Heart right ventricle (tissue), 16 donors: Measurements from ENCODE around the gene CBX2. TPM values are rescaled to one million over a fixed set of nuclear protein-coding genes. Genes with fewer than 3 reads are reported as not detected.

Source experiments
- ATAC-seq, 8 donors: fragments of 200-7000 bp; cut with Tn5 transposase; one replicate each; pipeline ENCODE4 v1.9.1; 2020; ENCODE audit warnings: mild to moderate bottlenecking in 8 of 8, moderate library complexity in 8 of 8, moderate number of reproducible peaks in 1 of 8
- DNase-seq, 2 donors: peaks; one replicate each; pipeline ENCODE4 v3.0.0-alpha.2; 2020
- H3K27ac ChIP-seq, 10 donors: fragments of 200-600 bp; sonication (generic) in 2 of 10; one replicate each; pipeline versions ENCODE4 v1.5.0 to v1.8.0; 2020 to 2022; ENCODE audit warnings: mild to moderate bottlenecking in 3 of 10
- H3K27me3 ChIP-seq, 7 donors: fragments of 200-600 bp; one replicate each; pipeline ENCODE4 v1.8.0; 2021 to 2022; ENCODE audit warnings: mild to moderate bottlenecking in 2 of 7
- H3K36me3 ChIP-seq, 9 donors: fragments of 200-600 bp; sonication (generic) in 1 of 9; one replicate each; pipeline versions ENCODE4 v1.5.0 to v1.8.0; 2020 to 2022; ENCODE audit warnings: mild to moderate bottlenecking in 2 of 9
- H3K4me1 ChIP-seq, 9 donors: fragments of 200-600 bp; sonication (generic) in 1 of 9; one replicate each; pipeline versions ENCODE4 v1.5.0 to v1.8.0; 2020 to 2022; ENCODE audit warnings: mild to moderate bottlenecking in 4 of 9
- H3K4me3 ChIP-seq, 10 donors: fragments of 200-600 bp; sonication (generic) in 2 of 10; one replicate each; pipeline versions ENCODE4 v1.5.0 to v1.8.0; 2020 to 2022; ENCODE audit warnings: mild to moderate bottlenecking in 7 of 10, moderate library complexity in 2 of 10
- H3K9me3 ChIP-seq, 11 donors: fragments of 200-600 bp in 10 of 11; sonication (generic) in 2 of 11; one replicate each; pipeline versions ENCODE4 v1.5.0 to v1.8.0; 2013 to 2022; ENCODE audit warnings: mild to moderate bottlenecking in 2 of 11, control low read depth in 1 of 11, moderate library complexity in 1 of 11
- WGBS, 2 donors: extraction: QIAGEN DNeasy Blood & Tissue Kit; methylation state at CpG; one replicate each; pipeline ENCODE4 v1.1.7; 2013; ENCODE audit warnings: inconsistent platforms in 1 of 2; 5-methylcytosine and 5-hydroxymethylcytosine counted together
- intact Hi-C, 10 donors: fragments of 100-400 bp; cut with DNase I; formaldehyde crosslinking; loops; one replicate each; pipeline versions ENCODE4 v1.11.1 to v1.14.2; 2022
- polyA plus RNA-seq, 2 donors: library from polyadenylated mRNA; stranded (reverse); fragments of 200-250 nt; gene quantifications; one replicate each; pipeline ENCODE4 v1.2.3, GENCODE V29; 2013
- total RNA-seq, 10 donors: library from RNA; stranded (reverse); fragmentation: NEBNext Ultra II Directional in 3 of 10; extraction: Animal tissue kit (Norgen Biotek cat#: 25700) in 3 of 10; gene quantifications; one replicate each; pipeline versions ENCODE4 v1.2.1 to v1.2.4, GENCODE V29; 2021 to 2023
- TF ChIP-seq, protein P1 (sequence below), 9 donors: fragments of 200-600 bp; sonication (generic) in 2 of 9; IDR thresholded peaks; one replicate each; pipeline versions ENCODE4 v1.5.0 to v1.8.0; 2021 to 2022; ENCODE audit warnings: antibody characterized with exemption in 9 of 9, mild to moderate bottlenecking in 5 of 9, moderate library complexity in 1 of 9
- donor health status: Arrhythmogenic right ventricular cardiomyopathy.
- donor health status: ischemic (EF 13 %, LVEDD 7.1; RV severe dilation, severe dysfunction).
- donor health status: healthy with polysubstance abuse.
- donor health status: DM: no; HTN: yes; CAD: no.
- donor health status: DM: no; HTN: no; CAD: no.
- donor health status: ischemic (EF 25% LVEDD 6.9; RV normal size, moderate dysfunction).
- donor health status: ischemic (EF 25% LVEDD 5.7; RV mildly dilated, moderate dysfunction).
- donor health status: healthy.
- donor health status: DM: yes; HTN: yes; CAD: no.
- donor health status: Ischemic cardiomyopathy.
- donor health status: ischemic (EF 35%, LVEDD 5.7; RV mildly dilated, moderate dysfunction).
- donor health status: nonischemic (EF 11% LVEDD 7.7; RV severe dilation, severe dysfunction).
- donor health status: DM: yes; HTN: yes; CAD: no.
- donor health status: PGD.
- donor health status: ischemic (EF 29% LVEDD 5.4; RV normal size, mild dysfunction).
- donor health status: nonischemic (EF 23%, LVEDD 6.1; RV moderate dilation, normal function).

Gene CBX2
- total and polyA plus RNA-seq, 12 donors = 1.5 to 7.1 (median 2.9) TPM

DNA sequence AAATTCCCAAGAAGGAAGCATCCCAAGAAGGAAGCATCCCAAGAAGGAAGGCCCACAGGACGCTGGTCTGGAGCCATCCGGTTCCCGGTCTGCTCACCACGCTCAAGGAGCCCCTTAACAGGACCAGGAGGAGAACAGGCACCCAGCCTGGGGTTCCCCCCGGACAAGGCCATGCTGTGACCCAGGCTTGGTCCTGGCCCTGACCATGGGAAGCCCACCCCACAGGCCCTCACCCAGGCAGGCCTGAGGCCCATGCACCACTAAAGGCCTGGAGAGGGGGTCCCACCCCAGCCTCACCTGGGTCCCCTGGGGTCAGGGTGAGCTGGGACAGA, 47.5 kb upstream of the CBX2 start:
- no peak for ATAC-seq
- intact Hi-C loops = no loop called here
- Histone ChIP-seq H3K36me3 (no peaks in the 10 kb centered on the region), H3K4me1 (peaks cover 0 to 19% (median 11%) of the 10 kb centered on the region in 9 donors), H3K27ac (no peak overlapping the region), H3K9me3 (no peaks in the 10 kb centered on the region), H3K27me3 (no peaks in the 10 kb centered on the region), H3K4me3 (no peak overlapping the region)
- no peak for DNase-seq
- WGBS, 2 donors = 98 to 99% methylated on average over 5 of the region's 5 CpGs
- TF ChIP-seq, protein P1, sequence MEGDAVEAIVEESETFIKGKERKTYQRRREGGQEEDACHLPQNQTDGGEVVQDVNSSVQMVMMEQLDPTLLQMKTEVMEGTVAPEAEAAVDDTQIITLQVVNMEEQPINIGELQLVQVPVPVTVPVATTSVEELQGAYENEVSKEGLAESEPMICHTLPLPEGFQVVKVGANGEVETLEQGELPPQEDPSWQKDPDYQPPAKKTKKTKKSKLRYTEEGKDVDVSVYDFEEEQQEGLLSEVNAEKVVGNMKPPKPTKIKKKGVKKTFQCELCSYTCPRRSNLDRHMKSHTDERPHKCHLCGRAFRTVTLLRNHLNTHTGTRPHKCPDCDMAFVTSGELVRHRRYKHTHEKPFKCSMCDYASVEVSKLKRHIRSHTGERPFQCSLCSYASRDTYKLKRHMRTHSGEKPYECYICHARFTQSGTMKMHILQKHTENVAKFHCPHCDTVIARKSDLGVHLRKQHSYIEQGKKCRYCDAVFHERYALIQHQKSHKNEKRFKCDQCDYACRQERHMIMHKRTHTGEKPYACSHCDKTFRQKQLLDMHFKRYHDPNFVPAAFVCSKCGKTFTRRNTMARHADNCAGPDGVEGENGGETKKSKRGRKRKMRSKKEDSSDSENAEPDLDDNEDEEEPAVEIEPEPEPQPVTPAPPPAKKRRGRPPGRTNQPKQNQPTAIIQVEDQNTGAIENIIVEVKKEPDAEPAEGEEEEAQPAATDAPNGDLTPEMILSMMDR (IDR thresholded peaks at IDR 0.05) = no peak

DNA sequence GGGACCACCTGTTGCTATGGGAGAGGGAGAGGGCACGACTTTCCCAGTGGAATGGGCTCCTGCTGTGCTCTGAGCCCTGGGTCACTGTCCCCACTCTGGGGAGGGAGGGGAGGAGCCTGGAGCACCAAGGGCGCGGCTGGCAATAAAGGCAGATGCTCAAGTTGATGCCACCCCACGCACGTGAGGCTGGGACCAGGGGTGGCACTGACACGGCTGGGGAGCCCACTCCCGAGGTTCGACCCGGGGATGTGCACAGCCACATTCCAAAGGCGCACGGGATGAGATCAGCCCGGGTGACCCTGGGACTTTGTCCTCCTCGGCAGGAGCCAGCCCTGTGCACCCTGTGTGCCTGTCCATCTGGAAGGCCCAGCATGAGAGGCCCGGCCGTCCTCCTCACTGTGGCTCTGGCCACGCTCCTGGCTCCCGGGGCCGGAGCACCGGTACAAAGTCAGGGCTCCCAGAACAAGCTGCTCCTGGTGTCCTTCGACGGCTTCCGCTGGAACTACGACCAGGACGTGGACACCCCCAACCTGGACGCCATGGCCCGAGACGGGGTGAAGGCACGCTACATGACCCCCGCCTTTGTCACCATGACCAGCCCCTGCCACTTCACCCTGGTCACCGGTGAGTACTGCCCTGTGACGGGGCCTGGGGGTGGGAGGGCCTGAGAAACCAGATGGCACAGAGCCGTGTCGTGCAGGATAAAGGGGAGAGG, 47.0 kb upstream of the CBX2 start, which contains the start of gene ENPP7:
Gene ENPP7, plus strand, starts transcription at position 175 of the 715 bp plus-strand sequence. Its CDS starts 197 bp downstream, at position 372.
- no peak for DNase-seq
- intact Hi-C loops = no loop called here
- 92 to 93% methylated on average over 33 of the region's 33 CpGs for WGBS, 2 donors
- peaks cover 0 to 19% (median 11%) of the 10 kb centered on the region in 9 donors for H3K4me1 ChIP-seq
- ATAC-seq = peak in 1 of 8 donors; percentile 15
- H3K4me3 ChIP-seq = no peak within 1 kb of the TSS
- no peaks in the 10 kb centered on the region for H3K36me3 ChIP-seq
- TF ChIP-seq, protein P1 (IDR thresholded peaks at IDR 0.05) = no peak
- no peaks in the 10 kb centered on the region for H3K27me3 ChIP-seq
- no peak within 1 kb of the TSS for H3K27ac ChIP-seq
- H3K9me3 ChIP-seq = no peaks in the 10 kb centered on the region

DNA sequence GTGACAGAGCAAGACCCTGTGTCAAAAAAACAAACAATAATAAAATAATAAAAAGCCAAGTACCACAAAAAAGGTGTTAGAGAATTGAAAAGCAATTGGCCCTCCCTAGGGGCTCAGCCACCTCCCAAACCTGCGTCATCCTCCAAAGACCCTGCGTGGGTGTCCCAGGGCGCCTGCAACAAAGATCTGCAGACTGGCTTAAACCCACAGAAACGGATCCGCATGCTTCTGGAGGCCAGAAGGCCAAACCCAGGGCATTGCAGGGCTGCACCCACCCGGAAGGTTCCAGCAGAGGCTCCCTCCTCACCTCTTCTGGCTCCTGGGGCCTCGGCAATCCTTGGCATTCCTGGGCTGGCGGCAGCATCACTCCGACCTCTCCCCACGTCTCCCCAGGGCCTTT, 45.7 kb upstream of the CBX2 start:
- 83 to 88% methylated on average over 10 of the region's 10 CpGs for WGBS, 2 donors
- DNase-seq = no peak
- Histone ChIP-seq H3K36me3 (no peaks in the 10 kb centered on the region), H3K9me3 (no peaks in the 10 kb centered on the region), H3K27ac (no peak overlapping the region), H3K4me1 (peaks cover 0 to 19% (median 11%) of the 10 kb centered on the region in 9 donors), H3K27me3 (peaks cover 0 to 7% (median 5%) of the 10 kb centered on the region in 7 donors), H3K4me3 (no peak overlapping the region)
- TF ChIP-seq, protein P1 (IDR thresholded peaks at IDR 0.05) = no peak
- intact Hi-C loops = no loop called here
- ATAC-seq = no peak

DNA sequence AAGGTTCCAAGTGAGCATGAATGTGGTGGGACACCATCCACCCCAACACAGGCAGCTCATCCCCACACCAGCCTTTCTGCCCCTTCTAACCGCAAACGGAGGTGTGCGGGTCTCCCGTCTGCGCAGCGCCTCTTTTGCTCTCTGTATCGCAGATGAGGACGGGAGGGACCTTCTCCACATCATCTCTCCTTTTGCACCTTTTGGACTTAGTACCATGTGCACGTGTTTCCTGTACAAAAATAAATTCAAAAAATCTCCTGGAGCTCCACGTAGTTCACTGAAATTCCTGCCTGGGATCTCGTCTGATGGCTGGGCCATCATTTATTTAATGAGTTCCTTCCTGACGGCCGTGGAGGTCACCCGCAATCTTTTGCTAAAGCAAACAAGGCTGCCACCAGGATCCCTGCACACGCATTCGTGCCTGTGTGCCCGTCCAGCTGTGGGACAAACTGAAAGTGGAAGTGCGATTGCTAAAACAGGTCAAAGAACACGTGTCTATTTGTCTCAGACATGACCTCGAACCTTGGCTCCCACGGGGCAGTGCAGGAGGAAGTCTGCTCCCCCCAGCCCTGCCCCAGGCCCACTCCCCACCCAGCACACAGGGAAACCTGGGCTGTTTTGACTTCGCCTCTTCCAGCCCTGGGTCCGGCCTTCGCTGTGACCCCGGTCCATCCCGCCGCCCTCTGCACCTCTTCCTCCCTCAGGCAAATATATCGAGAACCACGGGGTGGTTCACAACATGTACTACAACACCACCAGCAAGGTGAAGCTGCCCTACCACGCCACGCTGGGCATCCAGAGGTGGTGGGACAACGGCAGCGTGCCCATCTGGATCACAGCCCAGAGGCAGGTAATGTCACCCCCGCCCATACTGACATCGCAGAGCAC, 44.9 kb upstream of the CBX2 start:
- 63 to 78% methylated on average over 35 of the region's 35 CpGs for WGBS, 2 donors
- Histone ChIP-seq H3K27me3 (peaks cover 6 to 15% (median 12%) of the 10 kb centered on the region in 7 donors), H3K9me3 (no peaks in the 10 kb centered on the region), H3K4me3 (peak overlapping the region in 7 of 10 donors; percentile 21 to 40 (median 31)), H3K4me1 (peaks cover 0 to 18% (median 11%) of the 10 kb centered on the region in 9 donors), H3K36me3 (no peaks in the 10 kb centered on the region), H3K27ac (peak overlapping the region in 1 of 10 donors; percentile 7)
- ATAC-seq (peak in 2 of 8 donors; percentile 34 to 41), DNase-seq (no peak)
- TF ChIP-seq, protein P1 (IDR thresholded peaks at IDR 0.05) = no peak
- intact Hi-C loops = no loop called here
